MCF 10A (cell line): ENCODE data around the gene KDM4B. TPM values are rescaled to one million over a fixed set of nuclear protein-coding genes. Genes with fewer than 3 reads are reported as not detected.

Source experiments
- BruUV-seq: library from RNA; stranded (reverse); fragments of 400-500 nt; replicated peaks from 2 replicates; lab custom pipeline; 2021; lab: Mats Ljungman, UMichigan
- CTCF ChIA-PET: fragments of 300-600 bp; sonication (Branson Sonifier 250); formaldehyde crosslinking; extraction: SDS; loops from one replicate; lab custom pipeline; 2021; ENCODE audit warnings: antibody characterized with exemption, inconsistent platforms; lab: Yijun Ruan, JAX
- POLR2A ChIA-PET: fragments of 300-600, 350-650 bp; sonication (Branson Sonifier 250); formaldehyde crosslinking; extraction: SDS; loops from one replicate; lab custom pipeline; 2020; ENCODE audit warnings: antibody characterized with exemption, inconsistent platforms; lab: Yijun Ruan, JAX
- DNase-seq: peaks from one replicate; pipeline ENCODE4 v3.0.0-alpha.2; 2018; ENCODE audit not compliant: unreplicated experiment
- H3K27ac Mint-ChIP-seq: one replicate; pipeline ENCODE4 v1.8.0; 2022; ENCODE audit warnings: mild to moderate bottlenecking, low read depth, mixed read lengths; ENCODE audit not compliant: unreplicated experiment
- H3K27me3 Mint-ChIP-seq: one replicate; pipeline ENCODE4 v1.8.0; 2022; ENCODE audit warnings: mixed read lengths; ENCODE audit not compliant: insufficient read depth, unreplicated experiment
- H3K36me3 Mint-ChIP-seq: one replicate; pipeline ENCODE4 v1.8.0; 2022; ENCODE audit warnings: mild to moderate bottlenecking, moderate library complexity, mixed read lengths; ENCODE audit not compliant: insufficient read depth, unreplicated experiment
- H3K4me1 Mint-ChIP-seq: one replicate; pipeline ENCODE4 v1.8.0; 2022; ENCODE audit warnings: mixed read lengths; ENCODE audit not compliant: insufficient read depth, unreplicated experiment
- H3K4me3 Mint-ChIP-seq: one replicate; pipeline ENCODE4 v1.8.0; 2022; ENCODE audit warnings: mild to moderate bottlenecking, moderate library complexity, mixed read lengths; ENCODE audit not compliant: unreplicated experiment
- H3K9me3 Mint-ChIP-seq: one replicate; pipeline ENCODE4 v1.8.0; 2022; ENCODE audit warnings: mixed read lengths; ENCODE audit not compliant: unreplicated experiment
- intact Hi-C: fragments of 100-400 bp; cut with micrococcal nuclease; formaldehyde crosslinking; loops from 2 replicates; pipeline ENCODE4 v1.14.1; 2022
- total RNA-seq: library from RNA; stranded (reverse); gene quantifications from 2 replicates; pipeline ENCODE4 v1.2.3, GENCODE V29; 2022
- TF ChIP-seq, protein P1 (sequence below): fragments of 200-600 bp; IDR thresholded peaks from one replicate; pipeline ENCODE4 v1.8.0; 2022; ENCODE audit warnings: antibody characterized with exemption, mild to moderate bottlenecking; ENCODE audit not compliant: unreplicated experiment

The KDM4B gene
- total RNA-seq, 1 experiment from 2014 or later: 34.4 TPM

DNA sequence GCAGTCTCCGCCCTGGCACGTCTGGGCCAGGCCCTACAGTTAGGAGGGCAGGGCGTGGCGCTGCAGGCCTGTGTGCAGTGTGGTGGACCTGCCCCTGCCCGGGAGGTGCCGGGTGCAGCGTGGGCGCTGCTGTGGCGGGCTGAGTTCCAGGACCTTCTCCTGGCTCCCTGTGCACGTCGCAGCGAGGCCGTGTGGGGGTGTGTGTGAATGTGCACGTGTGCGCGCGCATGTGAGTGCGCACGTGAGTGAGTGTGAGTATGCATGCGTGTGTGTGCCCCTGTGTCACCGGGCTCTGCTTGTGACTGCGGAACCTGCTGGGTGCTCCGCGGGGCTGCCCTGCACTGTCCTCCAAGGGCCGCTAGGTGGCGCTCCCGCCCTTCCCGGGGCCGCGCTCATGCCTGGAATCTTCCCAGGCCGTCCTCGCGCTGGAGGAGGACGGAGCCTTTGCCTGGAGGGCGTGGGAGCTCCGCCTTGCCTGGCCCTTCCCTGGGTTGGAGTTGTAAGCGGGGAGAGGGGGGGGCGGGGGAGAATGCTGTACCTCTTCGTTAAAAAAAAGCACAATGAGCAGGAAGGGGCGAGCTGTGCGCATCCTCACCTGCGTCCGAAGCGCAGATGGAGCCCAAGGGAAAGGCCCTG is 79.3 kb downstream of the KDM4B start:
- peak; percentile 82 for DNase-seq
- peak overlapping the region; percentile 21 for H3K4me3 Mint-ChIP-seq

DNA sequence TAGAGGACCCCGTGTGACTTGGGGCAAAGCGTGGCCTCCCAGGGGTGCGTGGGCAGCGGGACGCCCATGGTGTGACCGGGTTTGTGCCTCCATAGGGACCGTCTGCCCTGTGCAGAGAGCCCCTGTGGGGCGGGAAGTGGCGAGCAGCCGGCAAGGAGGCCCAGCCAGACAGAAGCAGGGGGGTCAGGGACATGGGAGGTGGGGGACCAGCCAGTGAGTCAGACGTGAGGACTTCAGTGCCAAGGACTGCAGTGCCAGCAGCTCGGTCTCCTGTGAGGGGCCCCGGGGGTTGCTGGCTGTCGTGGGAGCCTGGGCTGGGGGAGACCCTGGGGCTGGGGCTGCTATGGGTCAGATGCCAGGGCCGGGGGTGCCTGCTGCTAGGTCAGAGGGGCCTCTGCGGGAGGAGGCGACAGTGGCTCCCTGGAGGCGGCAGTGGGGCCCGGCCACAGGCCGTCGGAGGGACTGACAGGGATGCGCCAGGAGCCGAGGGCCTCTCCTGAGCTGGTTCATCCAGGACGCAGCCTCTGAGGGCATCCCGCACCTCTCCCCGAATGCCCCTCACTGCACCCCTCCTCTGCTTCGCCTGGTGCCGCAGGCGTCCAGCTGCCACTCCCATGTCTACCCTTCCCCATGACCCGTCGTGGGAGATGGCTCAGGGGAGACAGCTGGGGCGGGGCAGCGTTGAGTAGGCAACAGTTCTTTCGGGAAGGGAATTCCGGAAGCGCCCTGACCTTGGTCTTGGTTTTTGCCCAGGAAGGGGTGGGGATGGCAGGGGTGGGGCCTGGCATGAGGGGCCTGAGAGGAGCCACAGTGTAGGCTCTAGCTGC is 80.0 kb downstream of the KDM4B start:
- no peaks in the 10 kb centered on the region for H3K4me1 Mint-ChIP-seq
- ChIA-PET POLR2A (interaction anchor here (0.6 to 1.4 kb wide), 4 partner anchors 34 to 641 kb away, joined by 3 read pairs; partner anchors contain the start of genes RPL36, SAFB and SAFB2), CTCF (interaction anchor here (0.5 to 1.8 kb wide), 23 partner anchors 13 to 691 kb away, joined by 3 to 9 read pairs (median 3); partner anchors contain the start of gene KDM4B)
- no peak overlapping the region for H3K27ac Mint-ChIP-seq
- no peaks in the 10 kb centered on the region for H3K9me3 Mint-ChIP-seq
- peaks cover 48% of the 10 kb centered on the region for H3K36me3 Mint-ChIP-seq
- H3K27me3 Mint-ChIP-seq: no peaks in the 10 kb centered on the region
- intact Hi-C loops: loop anchor here (1.0 kb wide), 1 partner anchor 529 kb away; no protein-coding TSS in a partner anchor
- TF ChIP-seq, protein P1, sequence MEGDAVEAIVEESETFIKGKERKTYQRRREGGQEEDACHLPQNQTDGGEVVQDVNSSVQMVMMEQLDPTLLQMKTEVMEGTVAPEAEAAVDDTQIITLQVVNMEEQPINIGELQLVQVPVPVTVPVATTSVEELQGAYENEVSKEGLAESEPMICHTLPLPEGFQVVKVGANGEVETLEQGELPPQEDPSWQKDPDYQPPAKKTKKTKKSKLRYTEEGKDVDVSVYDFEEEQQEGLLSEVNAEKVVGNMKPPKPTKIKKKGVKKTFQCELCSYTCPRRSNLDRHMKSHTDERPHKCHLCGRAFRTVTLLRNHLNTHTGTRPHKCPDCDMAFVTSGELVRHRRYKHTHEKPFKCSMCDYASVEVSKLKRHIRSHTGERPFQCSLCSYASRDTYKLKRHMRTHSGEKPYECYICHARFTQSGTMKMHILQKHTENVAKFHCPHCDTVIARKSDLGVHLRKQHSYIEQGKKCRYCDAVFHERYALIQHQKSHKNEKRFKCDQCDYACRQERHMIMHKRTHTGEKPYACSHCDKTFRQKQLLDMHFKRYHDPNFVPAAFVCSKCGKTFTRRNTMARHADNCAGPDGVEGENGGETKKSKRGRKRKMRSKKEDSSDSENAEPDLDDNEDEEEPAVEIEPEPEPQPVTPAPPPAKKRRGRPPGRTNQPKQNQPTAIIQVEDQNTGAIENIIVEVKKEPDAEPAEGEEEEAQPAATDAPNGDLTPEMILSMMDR: no peak
- no TSS peak for BruUV-seq
- peak; percentile 17 for DNase-seq
- H3K4me3 Mint-ChIP-seq: no peak overlapping the region

More for the DNA sequence above, 79.3 kb downstream of the KDM4B start:
- intact Hi-C loops: loop anchor here (1.0 kb wide), 1 partner anchor 530 kb away; no protein-coding TSS in a partner anchor
- ChIA-PET CTCF (interaction anchor here (0.6 to 1.8 kb wide), 25 partner anchors 13 to 692 kb away, joined by 3 to 9 read pairs (median 3); partner anchors contain the start of gene KDM4B), POLR2A (interaction anchor here (0.6 to 1.4 kb wide), 4 partner anchors 33 to 642 kb away, joined by 3 read pairs; partner anchors contain the start of genes RPL36, SAFB and SAFB2)
- no peak overlapping the region for H3K27ac Mint-ChIP-seq
- H3K36me3 Mint-ChIP-seq: peaks cover 53% of the 10 kb centered on the region
- H3K27me3 Mint-ChIP-seq: no peaks in the 10 kb centered on the region
- TF ChIP-seq, protein P1: peak; percentile 99
- H3K9me3 Mint-ChIP-seq: no peaks in the 10 kb centered on the region
- no TSS peak for BruUV-seq
- no peaks in the 10 kb centered on the region for H3K4me1 Mint-ChIP-seq

GRCh38 chr19:5049561-5049960 is 80.6 kb downstream of the KDM4B start:
- Mint-ChIP-seq H3K4me1 (no peaks in the 10 kb centered on the region), H3K9me3 (no peaks in the 10 kb centered on the region), H3K27ac (no peak overlapping the region), H3K27me3 (no peaks in the 10 kb centered on the region), H3K36me3 (peaks cover 48% of the 10 kb centered on the region), H3K4me3 (no peak overlapping the region)
- TF ChIP-seq, protein P1: no peak
- ChIA-PET POLR2A (no interaction called here), CTCF (interaction anchor here (0.6 to 1.5 kb wide), 5 partner anchors 12 to 566 kb away, joined by 3 to 5 read pairs (median 3); no protein-coding TSS in a partner anchor)
- intact Hi-C loops: no loop called here
- DNase-seq: no peak
- no TSS peak for BruUV-seq
